ENCODE data around the gene DENND10.
"Not testable (repeated sequence)": the region's sequence is repeated elsewhere in the genome, so short reads cannot be mapped to it uniquely, and the experiment has no call there.

DENND10 gene

GRCh38 chr10:119103903-119104653 is at the start of gene DENND10:
Gene DENND10 (plus strand): TSS chr10:119104113. CDS start chr10:119104143, 30 bp downstream.
- peak; percentile 30 for DNase-seq

GRCh38 chr10:119055472-119055871 is 48.4 kb upstream of the DENND10 start:
- DNase-seq, result no peak

- no peak for DNase-seq
Observed at GRCh38 chr10:119058010-119058409, 45.9 kb upstream of the DENND10 start.

GRCh38 chr10:119059557-119059956 is 44.4 kb upstream of the DENND10 start:
- DNase-seq, result no peak

GRCh38 chr10:119060107-119060506 is 43.8 kb upstream of the DENND10 start:
- DNase-seq, result no peak

- DNase-seq, result no peak
Observed at GRCh38 chr10:119061352-119061751, 42.6 kb upstream of the DENND10 start.

GRCh38 chr10:119061926-119062325 is 42.0 kb upstream of the DENND10 start:
- DNase-seq, result no peak

GRCh38 chr10:119070395-119071165 is 33.3 kb upstream of the DENND10 start:
- no peak for DNase-seq

- no peak for DNase-seq
Observed at GRCh38 chr10:119073584-119073983, 30.3 kb upstream of the DENND10 start.

GRCh38 chr10:119078422-119079179 is 25.3 kb upstream of the DENND10 start:
- DNase-seq, result no peak

GRCh38 chr10:119079599-119080520 is 24.1 kb upstream of the DENND10 start:
- peak; percentile 20 for DNase-seq

GRCh38 chr10:119080521-119081259 is 23.2 kb upstream of the DENND10 start, which contains the start of gene EIF3A:
Gene EIF3A (minus strand): TSS chr10:119080817. CDS start chr10:119080676, 141 bp downstream.
- peak; percentile 74 for DNase-seq

- DNase-seq, result no peak
Observed at GRCh38 chr10:119084896-119085295, 19.0 kb upstream of the DENND10 start.

- DNase-seq, result peak; percentile 1
Observed at GRCh38 chr10:119087271-119087882, 16.5 kb upstream of the DENND10 start.

- DNase-seq, result no peak
Observed at GRCh38 chr10:119090026-119090795, 13.7 kb upstream of the DENND10 start.

- no peak for DNase-seq
Observed at GRCh38 chr10:119090968-119091367, 12.9 kb upstream of the DENND10 start.

- DNase-seq, result no peak
Observed at GRCh38 chr10:119095640-119096039, 8.3 kb upstream of the DENND10 start.

GRCh38 chr10:119096641-119097415 is 7.1 kb upstream of the DENND10 start:
- DNase-seq, result not testable (repeated sequence)

- DNase-seq, result no peak
Observed at GRCh38 chr10:119098576-119098975, 5.3 kb upstream of the DENND10 start.

All from NCI-H1105 treated with DMSO at 0.1 percent for 48 hours (cell line).